HG03060 (cell line): Measurements from ENCODE around the gene RHO.
"Not testable (repeated sequence)": the region's sequence is repeated elsewhere in the genome, so short reads cannot be mapped to it uniquely, and the experiment has no call there.

Source experiments
- ATAC-seq: cut with Tn5 transposase; IDR thresholded peaks from one replicate; pipeline ENCODE4 v1.9.1; 2021; ENCODE audit warnings: low read depth, moderate number of reproducible peaks; ENCODE audit not compliant: unreplicated experiment

Gene RHO

DNA sequence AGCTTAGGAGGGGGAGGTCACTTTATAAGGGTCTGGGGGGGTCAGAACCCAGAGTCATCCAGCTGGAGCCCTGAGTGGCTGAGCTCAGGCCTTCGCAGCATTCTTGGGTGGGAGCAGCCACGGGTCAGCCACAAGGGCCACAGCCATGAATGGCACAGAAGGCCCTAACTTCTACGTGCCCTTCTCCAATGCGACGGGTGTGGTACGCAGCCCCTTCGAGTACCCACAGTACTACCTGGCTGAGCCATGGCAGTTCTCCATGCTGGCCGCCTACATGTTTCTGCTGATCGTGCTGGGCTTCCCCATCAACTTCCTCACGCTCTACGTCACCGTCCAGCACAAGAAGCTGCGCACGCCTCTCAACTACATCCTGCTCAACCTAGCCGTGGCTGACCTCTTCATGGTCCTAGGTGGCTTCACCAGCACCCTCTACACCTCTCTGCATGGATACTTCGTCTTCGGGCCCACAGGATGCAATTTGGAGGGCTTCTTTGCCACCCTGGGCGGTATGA, at the start of gene RHO:
RHO (plus strand) TSS at position 51 of the 512 bp plus-strand sequence; CDS start at position 146, 95 bp downstream.
- no peak for ATAC-seq

DNA sequence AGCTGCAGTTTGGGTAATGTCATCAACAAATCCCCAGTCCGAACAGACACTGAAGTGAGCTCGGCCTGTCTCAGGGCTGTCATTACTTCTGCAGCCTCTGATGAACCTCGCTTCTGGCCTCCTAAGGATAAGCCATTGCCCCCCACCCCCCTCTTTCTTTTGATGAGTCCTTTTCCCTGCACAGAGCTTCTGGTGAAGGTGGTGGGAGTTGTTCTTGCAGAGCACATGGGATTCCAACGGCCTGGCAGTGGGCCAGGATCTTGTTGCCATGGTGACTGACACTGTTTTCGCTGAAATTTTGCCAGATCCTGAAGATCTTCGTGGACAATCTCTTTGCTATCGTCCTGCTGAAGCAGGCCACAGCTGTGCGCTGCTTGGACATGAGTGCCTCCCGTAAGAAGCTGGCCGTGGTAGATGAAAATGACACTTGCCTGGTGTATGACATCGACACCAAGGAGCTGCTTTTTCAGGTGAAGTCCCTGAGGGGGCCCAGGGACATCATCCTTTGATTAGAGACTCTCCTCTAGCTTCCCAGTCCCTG, 47.1 kb upstream of the RHO start:
- ATAC-seq = not testable (repeated sequence)

DNA sequence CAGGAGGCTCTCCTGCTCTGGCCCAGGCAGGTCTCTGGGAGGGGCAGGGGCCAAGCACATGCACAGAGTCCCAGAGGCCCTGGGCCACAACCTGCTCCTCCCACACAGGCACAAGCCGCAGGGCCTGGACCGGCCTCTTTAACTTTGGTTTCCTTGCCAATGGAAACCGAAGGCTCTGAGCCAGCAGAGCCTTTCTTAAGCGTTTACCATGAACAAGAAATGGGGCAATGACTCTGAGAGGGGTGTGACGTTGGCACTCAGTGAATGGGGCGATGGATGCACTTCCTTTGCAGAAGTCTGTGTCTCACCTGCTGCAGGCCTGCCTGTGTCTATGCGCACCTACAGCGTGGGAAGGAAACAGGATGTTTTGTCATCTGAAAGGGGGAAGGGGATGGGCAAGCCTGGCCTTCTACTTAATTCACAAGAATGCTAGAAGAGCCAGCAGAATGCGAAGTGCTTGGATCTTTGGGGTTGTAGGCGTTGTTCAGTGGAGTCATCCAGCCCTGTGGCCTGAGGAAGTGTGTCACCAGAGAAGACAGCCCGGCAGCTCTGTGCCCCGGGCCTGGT, 46.6 kb upstream of the RHO start:
- no peak for ATAC-seq

DNA sequence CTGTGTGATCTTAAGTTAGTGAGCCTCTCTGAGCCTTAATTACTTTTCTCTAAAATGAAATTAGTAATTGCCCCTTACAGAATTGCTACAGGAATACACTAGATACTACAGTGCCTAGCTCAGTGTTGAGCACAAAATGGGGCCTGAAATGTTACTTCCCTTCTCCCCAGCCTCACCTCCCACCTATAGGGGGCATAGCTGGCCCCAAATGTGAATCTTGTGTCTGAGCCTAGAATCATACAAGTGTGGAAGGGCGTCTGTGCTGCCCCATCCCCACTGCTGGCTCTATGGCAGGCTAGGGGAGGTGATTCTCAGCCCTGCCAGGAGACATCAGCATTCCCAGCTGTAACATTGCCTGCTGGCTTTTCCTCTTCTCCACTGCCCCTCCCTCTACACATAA, 45.7 kb upstream of the RHO start:
- no peak for ATAC-seq

DNA sequence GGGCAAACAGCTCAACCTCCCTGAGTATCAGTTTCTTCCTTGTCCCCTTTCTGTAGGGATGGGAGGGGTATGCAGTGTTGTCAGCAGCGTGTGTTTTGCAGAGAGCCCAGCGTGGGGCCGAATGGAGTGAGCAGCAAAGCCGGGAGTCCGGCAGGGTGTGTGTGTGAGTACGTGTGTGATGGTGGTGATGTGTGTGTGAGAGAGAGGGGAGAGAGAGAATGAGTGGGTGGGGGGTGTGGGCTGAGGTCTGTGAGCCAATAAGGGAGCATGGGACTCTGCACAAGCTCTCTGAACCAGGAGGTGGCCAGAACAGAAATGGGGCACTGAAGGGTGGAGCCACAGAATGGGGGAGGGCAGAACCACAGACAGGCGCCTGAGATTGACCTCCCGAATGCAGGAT, 44.6 kb upstream of the RHO start:
- no peak for ATAC-seq

DNA sequence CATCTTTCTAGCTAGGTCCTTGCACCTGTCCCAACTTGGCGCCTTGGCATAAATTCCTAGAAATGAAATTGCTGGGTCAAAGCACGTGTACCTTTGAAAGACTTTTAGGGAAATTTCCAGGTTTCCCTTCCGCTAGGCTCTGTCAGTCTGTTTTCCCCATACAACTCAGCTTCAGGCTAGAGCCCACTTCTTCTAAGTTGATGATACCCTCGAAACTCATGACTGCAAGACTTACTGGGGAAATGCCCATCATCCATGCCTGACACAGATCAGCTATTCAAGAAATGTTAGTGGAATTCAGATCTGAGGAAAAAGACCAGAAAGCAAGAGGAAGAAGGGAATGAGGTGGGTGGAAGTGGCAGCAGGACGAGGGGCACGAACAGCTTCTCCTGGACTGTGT, 43.3 kb upstream of the RHO start:
- not testable (repeated sequence) for ATAC-seq

DNA sequence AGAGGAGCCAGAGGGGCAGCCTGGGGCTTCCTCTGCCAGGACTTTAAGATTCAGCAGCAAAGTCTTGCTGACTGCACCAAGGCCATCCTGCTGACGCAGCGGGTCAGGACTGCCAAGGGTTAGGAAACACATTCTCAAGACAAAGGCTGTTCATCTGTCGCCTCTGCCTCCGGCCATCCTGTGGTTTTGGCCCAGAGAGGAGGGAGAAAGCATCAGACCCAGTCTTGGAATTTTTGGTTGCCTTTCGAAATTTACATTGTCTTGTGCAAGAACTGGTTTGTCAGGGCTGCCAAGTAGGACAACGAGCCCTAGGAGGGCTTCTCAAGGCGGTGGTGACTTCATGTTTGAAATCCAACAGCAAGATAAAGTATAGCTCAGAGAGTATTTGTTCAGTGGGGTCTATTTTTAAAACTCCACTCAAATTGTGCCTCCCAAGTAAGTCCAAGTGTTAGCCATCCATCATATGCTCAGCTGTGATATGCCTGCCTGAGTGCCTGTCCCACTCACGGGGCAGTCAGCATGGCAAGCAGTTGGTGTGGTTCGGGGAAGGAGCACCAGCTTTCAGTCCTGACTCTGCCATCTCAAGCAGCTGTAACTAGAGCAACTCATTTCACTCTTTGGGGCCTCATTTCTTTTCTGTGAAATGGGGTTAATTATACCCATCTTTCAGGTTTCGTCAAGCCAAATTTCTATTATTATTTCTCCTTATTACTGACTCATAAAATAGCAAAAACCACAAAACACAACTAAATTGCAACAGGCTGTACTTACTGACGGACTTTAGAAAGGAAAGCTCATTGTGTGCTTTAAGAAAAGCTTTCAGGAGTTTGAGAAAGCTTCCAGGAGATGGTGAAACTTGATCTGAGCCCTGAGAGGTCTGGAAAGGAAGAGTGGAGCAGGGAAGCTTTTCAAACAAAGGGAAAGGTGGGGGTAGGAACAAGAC, 42.4 kb upstream of the RHO start:
- no peak for ATAC-seq

DNA sequence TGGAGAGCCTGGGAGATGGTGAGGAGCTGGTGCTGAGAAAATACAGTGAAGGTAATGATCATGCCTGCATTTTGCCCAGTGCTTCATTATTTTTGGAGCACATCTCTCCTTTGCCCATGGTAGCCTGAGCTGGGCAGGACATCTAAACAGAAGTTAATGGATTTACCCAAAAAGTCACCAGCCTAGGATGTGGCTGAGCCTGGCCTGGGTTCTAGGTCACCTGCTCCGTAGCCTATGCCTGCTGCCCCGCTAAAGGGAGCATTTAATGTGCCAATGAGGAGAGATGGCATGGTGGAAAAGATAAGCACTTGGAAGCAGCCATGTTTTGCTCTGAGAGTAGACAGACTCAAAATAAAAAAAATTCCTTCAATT, 41.8 kb upstream of the RHO start:
- no peak for ATAC-seq

DNA sequence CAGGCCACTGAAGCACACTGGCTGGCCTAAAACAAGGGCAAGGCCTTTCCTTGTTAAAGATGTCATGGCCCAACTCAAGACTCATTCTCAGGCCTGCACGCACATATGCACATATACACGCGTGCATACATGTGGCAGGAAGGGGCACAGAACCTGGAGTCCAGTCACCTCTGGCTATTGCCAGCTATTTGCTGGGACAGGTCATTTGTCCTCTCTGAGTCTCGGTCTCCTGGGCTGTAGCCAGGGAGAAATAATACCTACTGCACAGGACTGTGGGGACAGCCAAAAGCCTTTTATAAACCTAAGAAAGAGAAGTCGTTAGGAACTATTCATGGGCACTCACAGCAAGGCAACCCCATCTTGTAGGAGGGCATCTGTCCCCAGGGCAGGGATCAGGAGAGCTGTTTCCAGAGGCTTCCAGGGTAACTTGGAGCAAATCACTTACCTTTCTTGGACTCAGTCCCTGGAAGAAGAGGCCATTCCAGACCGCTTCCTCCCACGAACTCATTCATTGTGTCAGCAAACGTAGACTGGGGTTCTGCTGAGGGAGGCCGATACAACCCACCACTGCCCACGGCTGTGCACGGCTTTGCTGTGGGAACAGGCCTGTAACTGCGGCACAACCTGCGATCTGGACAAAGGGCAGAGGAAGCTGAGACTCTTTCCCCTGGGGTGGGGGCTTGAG, 41.1 kb upstream of the RHO start:
- ATAC-seq = no peak

DNA sequence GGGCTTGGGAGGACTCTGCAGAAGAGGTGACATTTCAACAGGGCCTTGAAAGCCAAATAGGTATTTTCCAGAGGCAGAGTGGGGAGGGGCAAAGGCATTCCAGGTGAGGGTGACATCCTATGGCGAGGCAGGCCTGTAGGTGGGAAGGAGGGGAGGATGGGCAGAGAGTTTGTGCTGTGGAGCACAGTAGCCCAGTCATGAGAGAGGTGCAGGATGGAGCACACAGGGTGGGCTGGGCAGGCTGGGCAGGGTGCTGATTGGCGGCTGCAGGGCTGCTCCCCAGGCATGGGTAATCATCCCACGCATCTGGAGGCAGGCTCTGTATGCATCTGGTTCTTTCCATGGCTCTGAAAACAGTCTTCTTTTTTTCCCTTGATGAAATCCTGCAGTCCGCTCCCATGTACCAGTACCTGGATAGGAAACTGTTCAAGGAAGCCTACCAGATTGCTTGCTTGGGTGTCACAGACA, 40.5 kb upstream of the RHO start:
- not testable (repeated sequence) for ATAC-seq

DNA sequence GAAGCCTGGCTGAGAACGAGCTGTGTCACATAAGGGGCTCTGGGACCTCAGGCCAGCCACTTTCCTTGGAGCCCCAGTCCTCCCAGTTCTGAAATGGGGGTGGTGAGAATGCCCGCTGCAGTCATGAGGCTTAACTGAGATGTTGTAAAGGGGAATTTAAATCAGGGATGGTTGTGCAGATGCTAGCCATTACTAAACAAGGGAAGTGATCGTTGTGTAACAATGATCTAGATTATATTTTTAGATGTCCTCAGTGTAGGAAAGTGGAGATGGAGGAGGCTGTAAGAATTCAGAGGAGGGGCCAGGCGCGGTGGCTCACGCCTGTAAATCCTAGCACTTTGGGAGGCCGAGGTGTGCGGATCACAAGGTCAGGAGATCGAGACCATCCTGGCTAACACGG, 39.2 kb upstream of the RHO start:
- ATAC-seq = not testable (repeated sequence)

DNA sequence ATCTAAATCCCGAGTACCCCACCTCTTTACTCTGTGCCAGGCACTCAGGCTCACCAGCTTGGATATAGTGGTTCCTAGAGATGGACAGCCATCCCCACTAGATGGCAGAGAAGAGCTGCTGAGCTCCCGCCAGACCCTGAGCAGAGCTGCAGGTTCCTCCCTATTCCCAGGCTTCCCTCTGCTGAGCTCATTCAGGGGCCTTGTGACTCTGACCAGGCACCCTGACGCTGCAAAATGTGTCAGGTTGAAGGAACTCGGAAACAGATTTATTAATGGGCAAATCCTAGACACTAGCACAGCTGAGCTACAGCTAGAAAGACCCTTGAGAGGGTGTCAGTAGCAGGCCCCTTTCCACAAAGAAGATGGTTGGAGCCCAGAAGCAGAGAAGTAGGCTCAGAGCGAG, 38.2 kb upstream of the RHO start:
- ATAC-seq = peak; percentile 61

DNA sequence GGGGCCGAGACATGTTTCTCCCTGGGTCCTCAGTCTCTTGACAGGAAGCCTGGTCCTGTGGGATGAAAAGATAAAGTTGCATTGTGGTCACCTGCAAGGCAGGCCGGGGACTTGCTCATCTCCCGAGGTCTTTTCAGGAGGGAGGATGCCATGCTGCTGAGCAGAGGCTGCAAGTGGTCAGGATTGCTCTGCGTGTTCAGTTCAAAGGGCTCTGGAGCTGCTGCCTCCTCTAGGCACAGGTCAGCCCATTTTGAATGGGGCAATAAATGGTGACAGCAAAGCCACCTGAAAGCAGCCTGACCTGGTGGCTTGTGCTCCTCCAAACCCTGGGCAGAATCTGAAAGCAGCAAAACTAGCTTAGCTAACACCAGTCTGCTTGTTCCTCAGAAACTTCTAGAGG, 37.4 kb upstream of the RHO start:
- ATAC-seq = not testable (repeated sequence)

DNA sequence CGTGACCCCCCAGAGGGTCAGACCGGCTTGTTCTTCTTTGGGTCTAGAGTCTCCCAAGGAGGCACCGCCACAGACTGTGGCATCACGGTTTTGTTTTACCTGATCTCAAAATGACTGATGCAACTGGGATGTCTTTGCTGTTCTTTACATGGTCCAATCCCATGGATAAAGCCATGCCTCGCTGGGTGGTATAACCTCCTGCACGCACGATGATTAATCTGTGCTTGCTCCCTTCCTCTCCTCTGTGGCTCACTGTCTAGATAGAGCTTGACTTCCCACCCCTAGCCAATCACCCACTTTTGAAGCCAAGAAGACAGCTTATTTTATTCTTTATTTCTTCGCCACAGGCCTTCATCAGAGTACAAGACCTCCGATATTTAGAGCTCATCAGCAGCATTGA, 36.6 kb upstream of the RHO start:
- ATAC-seq = no peak

DNA sequence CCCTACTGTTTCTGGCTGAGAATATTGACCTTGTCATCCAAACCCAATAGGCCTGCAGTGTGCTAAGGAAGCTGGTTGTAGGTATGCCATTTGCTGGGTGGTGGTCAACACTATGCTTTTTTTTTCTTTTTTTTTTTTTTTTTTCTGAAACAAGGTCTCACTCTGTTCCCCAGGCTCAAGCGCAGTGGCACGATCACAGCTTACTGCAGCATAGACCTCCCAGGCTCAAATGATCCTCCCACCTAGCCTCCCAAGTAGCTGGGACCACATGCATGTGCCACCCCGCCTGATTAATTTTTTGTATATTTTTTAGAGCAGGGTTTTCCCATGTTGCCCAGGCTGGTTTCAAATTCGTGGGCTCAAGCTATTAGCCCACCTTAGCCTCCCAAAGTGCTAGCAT, 35.7 kb upstream of the RHO start:
- ATAC-seq = no peak

DNA sequence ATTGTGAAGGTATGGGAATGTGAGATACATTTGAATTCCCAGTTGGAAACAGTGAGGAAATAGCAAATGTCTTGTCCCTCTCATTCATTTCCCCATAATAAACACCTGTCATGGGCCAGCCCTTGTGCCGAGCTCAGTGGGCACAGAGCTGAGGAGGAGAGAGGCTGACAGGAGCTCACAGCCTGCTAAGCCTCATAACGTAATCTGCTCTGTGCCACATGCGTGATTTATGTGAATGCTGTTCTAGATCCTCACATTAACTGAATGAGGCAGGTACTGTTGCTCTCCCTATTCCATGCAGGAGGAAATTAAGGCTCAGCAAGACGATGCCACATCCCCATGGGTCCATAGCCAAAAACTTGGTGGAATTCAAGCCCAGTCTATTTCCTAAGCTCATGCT, 35.2 kb upstream of the RHO start:
- ATAC-seq = no peak

DNA sequence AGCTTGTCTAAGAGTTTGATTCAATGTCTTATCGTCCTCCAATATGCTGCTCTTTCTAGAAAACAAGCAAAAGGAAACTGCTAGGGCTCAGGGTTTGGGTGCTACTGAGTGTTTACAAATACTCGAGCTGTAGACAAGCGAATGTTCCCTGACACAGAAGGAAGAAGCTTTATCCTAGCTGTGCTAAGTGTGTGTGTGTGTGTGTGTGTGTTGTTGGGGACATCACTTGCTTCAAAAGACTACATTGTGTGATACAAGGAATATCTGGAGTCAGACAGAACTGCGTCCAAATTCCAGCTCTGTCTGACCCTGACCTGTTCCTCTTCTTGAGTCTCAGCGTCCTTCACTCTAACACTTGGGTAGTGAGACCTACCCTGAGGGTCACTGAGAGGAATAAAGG, 33.9 kb upstream of the RHO start:
- not testable (repeated sequence) for ATAC-seq

DNA sequence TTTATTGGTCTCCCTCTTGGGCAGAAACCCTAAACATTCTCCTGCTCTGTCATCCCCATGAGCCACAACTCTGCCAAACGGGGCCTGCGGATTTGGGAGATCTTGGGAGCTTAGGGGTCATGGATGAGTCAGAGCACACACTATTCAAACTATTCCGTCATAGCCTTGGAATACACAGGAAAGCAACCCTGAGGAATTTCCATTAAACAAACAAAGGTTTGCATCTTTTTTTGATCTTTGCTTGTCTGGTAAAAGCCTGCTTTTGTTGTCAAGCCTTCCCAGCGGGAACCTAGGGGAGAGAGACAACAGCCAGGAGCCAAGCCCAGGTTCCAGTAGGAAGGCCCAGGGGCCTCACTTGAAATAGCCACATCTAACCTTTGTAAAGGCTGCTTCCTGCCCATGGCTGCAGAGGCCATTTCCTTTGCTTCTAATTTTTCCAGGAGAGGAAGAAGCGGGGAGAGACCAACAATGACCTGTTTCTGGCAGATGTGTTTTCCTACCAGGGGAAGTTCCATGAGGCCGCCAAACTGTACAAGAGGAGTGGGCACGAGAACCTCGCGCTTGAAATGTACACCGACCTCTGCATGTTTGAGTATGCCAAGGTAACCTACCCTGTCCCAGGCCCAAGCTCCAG, 33.3 kb upstream of the RHO start:
- ATAC-seq = not testable (repeated sequence)

DNA sequence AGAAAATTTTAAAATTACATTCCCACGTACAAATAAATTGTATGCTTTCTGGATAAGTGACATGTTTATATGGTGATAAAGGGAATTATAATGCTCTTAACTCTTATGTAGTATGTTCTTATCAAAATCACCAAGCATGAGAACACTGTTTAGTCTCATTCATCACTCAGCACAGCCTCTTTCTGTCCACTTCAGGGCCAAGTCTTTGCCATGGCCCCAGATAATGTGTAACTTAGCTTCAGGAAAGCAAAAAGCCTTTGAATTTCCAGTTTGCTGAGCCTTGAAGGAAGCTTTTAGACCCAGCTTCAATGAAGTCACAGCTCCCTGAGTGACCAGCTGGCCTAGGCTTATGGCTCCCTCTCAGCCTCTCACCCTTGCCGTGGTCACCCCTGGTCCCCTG, 30.6 kb upstream of the RHO start:
- not testable (repeated sequence) for ATAC-seq
